GM19397 (cell line): ENCODE results near the gene CLASRP.
"Not testable (repeated sequence)": the region's sequence is repeated elsewhere in the genome, so short reads cannot be mapped to it uniquely, and the experiment has no call there.

Source experiments
- ATAC-seq: cut with Tn5 transposase; IDR thresholded peaks from one replicate; pipeline ENCODE4 v1.9.1; 2021; ENCODE audit warnings: mild to moderate bottlenecking, moderate library complexity; ENCODE audit not compliant: unreplicated experiment

CLASRP gene

GRCh38 chr19:45100201-45100600 lies 61.4 kb downstream of the CLASRP start:
- no peak for ATAC-seq

GRCh38 chr19:45100846-45101252 lies 62.0 kb downstream of the CLASRP start:
- ATAC-seq: no peak

DNA sequence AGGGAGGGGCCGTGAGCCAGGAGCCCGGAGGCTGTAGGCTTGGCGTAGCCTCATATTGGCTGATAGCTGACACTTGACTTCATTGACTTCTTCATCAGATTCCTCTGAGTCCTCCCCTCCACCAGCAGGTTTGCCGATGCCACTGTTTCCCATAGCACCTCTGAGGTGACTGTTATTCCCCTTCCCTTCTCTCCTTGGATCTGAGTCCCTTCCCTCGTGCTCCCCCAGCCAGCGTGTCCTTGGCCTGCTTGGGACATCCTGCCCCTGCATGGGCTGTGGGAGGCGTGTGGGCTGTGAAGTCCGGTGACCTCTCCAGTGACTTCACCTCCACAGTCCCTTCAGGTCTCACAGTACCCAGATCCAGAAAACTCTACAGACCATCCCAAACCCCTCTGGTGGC lies 63.0 kb downstream of the CLASRP start:
- no peak for ATAC-seq

GRCh38 chr19:45102481-45102880 lies 63.6 kb downstream of the CLASRP start:
- ATAC-seq: no peak

- no peak for ATAC-seq
Observed at GRCh38 chr19:45103156-45103507, 64.3 kb downstream of the CLASRP start.

DNA sequence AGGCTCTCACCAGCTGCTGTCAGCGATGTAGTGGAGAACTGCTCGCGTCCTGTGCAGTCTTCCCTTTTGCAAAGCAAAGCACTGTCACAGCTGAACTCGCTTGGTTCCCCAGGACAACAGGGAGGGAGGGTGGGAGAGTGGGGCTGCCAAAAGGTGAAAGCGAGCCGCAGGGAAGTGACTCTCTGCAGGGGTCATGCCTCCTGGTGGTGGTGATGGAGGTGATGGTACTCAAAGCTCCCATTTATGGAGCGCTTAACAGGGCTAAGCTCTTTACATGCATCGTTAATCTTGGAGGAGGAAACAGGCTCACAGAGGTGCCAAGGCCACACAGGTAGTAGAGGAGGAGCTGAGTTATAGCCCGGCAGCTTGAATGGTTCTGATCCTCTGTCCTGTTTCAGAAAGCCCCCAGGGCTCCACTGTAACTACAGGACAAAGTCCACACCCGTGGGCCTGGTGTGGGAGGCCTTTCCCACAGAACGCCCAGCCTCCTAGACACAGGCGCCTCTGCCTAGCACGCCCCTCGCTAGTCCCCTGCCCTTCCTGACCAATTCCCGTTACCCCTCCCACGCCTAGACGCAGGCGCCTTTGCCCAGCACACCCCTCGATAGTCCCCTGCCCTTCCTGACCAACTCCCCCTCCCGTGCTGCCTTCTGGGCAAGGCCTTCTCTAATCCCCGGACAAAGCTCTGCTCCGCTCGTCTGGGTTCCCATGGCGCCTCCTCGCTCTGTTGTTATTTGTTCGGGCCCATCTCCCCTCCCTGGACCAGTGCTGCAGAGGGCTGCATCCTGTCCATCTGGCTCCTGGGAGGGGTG lies 64.9 kb downstream of the CLASRP start:
- ATAC-seq: no peak

DNA sequence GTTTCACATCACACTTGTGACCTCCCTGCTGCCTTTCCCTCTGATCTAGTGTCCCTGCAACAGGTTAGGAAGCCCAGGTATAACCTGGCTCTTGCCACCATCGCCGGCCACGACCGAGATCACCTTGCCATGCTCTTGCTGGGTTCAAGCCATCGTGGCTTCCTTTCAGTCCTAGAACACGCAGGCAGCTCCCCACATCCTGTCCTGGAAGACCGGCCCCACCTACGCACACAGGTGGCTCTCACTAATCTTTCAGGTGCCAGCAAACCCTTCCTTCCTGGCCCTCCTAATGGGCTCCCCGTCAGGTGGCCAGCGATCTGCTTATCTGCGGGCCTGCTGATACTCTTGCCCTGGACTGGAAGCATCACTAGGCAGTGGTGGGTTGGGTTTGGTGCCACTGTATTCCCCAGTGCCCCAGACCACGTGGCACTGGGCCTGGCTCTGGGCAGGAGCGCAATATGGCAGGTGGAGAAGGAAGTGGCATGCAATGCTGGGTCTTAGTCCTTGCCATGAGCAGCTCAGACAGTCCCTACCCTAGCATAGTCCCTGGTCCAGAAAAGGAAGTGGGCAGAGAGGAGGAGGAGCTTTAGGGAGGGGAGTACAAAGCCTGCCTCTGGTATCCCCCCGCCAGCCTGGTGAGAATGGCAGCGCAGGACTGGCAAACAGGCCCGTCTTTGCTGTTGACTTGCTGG lies 66.0 kb downstream of the CLASRP start:
- no peak for ATAC-seq

- ATAC-seq: not testable (repeated sequence)
Observed at GRCh38 chr19:45106363-45106762, 67.5 kb downstream of the CLASRP start.

- no peak for ATAC-seq
Observed at GRCh38 chr19:45107621-45108150, 68.8 kb downstream of the CLASRP start.

- ATAC-seq: no peak
Observed at GRCh38 chr19:45110851-45111266, 72.0 kb downstream of the CLASRP start.

- no peak for ATAC-seq
Observed at GRCh38 chr19:45112111-45112827, 73.4 kb downstream of the CLASRP start.

- no peak for ATAC-seq
Observed at GRCh38 chr19:45113628-45114027, 74.8 kb downstream of the CLASRP start.

GRCh38 chr19:45114116-45114515 lies 75.3 kb downstream of the CLASRP start:
- ATAC-seq: no peak

DNA sequence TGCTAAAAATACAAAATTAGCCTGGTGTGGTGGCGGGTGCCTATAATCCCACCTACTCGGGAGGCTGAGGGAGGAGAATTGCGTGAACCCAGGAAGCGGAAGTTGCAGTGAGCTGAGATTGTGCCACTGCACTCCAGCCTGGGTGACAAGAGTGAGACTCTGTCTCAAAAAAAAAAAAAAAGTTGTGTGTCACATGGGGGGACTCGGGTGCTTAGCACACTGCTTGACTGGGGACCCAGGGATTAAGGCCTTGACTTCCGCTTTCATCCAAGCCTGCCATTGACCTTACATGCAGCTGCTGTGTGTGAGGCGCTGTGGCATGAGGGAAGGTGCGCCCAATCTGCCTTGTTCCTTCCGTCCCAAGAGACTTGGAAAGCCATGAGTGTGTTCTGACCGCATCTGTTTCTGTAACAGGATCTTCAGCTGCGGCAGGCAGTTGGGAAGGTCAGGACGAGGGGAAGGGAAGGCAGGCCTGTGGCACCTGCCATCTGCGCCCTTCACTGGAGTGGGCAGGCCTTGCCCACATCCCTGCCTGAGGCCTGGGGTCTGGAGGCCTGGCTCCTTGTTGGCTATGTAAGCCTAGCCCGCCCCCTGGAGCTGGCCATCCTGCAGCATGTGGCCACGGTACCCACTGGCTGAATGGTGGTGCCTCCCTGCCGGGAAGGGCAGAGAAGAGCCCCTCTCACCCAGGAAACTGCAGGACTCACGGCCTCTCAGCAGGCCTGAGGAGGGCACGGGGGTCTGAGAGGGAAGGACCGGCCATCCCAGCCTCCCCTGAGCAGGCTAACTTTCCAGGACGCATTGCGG lies 77.2 kb downstream of the CLASRP start:
- no peak for ATAC-seq

- no peak for ATAC-seq
Observed at GRCh38 chr19:45117167-45117594, 78.3 kb downstream of the CLASRP start.

DNA sequence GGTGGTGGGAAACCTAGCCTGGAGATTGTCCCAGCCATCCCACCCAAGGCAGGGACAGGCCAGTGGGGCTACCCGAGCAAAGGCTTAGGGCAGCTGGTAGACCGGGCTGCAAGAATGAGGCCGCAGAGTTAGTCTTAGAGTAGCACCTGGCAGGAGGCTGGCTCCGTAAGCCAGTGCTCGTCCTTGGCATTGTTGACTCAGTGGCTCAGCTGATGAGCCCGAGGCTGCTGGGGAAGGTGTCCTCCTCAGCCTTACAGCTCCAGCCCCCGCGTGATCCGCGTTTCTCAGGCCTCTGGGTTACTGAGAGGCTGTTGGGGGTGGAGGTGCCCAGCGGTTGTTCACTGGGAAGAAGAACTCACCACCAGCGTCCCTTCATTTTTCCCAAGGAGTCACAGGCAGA lies 78.8 kb downstream of the CLASRP start:
- no peak for ATAC-seq

GRCh38 chr19:45118106-45118505 lies 79.3 kb downstream of the CLASRP start:
- ATAC-seq: no peak

DNA sequence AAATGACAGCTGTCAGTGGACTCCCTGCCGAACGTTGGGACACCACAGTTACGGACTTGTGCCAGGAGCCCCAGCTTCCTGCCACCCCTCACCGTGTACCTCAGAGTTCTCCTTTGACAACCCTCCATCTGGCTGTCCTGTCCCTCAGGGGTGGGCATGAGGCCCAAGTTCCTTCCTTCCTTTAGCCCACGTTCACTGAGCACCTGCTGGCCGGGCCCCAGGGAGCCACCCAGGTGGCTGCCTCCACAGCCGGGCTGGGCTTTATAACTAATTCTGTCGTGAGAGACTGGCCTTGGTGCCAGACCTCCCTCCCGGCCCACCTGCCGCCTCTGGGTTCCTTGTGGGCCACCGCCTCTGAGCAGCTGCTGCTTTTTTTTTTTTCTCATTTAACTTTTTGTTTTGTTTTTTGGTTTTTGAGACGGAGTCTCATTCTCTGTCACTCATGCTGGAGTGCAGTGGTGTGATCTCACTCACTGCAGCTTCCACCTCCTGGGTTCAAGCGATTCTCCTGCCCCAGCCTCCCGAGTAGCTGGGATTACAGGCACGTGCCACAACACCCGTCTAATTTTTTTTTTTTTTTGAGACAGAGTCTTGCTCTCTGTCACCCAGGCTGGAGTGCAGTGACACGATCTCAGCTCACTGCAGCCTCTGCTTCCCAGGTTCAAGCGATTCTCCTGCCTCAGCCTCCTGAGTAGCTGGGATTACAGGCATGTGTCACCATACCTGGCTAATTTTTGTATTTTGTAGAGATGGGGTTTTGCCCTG lies 79.9 kb downstream of the CLASRP start:
- not testable (repeated sequence) for ATAC-seq

DNA sequence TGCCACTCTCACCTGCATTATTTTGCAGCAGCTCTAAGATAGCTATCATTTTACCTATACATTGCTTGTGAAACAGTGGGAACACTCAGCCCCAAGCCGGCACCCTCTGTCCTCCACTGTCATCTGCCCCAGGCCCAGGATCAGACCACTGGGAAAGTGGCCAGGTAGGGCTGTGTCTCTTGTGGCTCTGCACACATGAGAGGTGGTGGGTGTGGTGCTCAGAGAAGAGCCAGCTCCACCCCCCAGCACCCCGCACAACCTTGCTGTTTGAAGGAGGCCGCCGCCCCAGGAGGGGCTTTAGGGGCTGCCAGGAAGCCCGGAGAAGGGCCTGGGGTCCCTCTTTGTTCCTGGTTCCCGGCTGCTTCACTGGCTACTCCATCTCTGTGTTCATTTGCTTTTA lies 80.7 kb downstream of the CLASRP start:
- no peak for ATAC-seq
